Endodermal cell (in vitro differentiated cells): ENCODE measurements around the gene WDR7. TPM values are rescaled to one million over a fixed set of nuclear protein-coding genes. Genes with fewer than 3 reads are reported as not detected.

Source experiments
- DNase-seq: peaks from one replicate; pipeline ENCODE4 v3.0.0-alpha.2; 2017
- H3K27ac ChIP-seq: 2 replicates; pipeline ENCODE4 v1.5.1; 2013; ENCODE audit warnings: mild to moderate bottlenecking, low read depth, low read length, moderate library complexity
- H3K27me3 ChIP-seq: 2 replicates; pipeline ENCODE4 v1.6.1; 2013; ENCODE audit warnings: mild to moderate bottlenecking, low read length, moderate library complexity; ENCODE audit not compliant: insufficient read depth, control insufficient read depth, poor library complexity, severe bottlenecking
- H3K36me3 ChIP-seq: 2 replicates; pipeline ENCODE4 v1.7.0; 2013; ENCODE audit warnings: mild to moderate bottlenecking, low read length, moderate library complexity; ENCODE audit not compliant: control insufficient read depth, insufficient read depth
- H3K4me1 ChIP-seq: one replicate; pipeline ENCODE4 v1.7.0; 2013; ENCODE audit warnings: low read length; ENCODE audit not compliant: control insufficient read depth, insufficient read depth
- H3K4me3 ChIP-seq: 2 replicates; pipeline ENCODE4 v1.5.1; 2013; ENCODE audit warnings: mild to moderate bottlenecking, low read length, moderate library complexity
- H3K9ac ChIP-seq: 2 replicates; pipeline ENCODE4 v1.6.1; 2013; ENCODE audit warnings: mild to moderate bottlenecking, low read length, moderate library complexity; ENCODE audit not compliant: poor library complexity, severe bottlenecking; ENCODE audit errors: extremely low read depth
- H3K9me3 ChIP-seq: 2 replicates; pipeline ENCODE4 v1.6.1; 2013; ENCODE audit warnings: mild to moderate bottlenecking, low read length, moderate library complexity; ENCODE audit not compliant: control insufficient read depth
- H3K27ac Mint-ChIP-seq: 2 replicates; pipeline ENCODE4 v1.8.0; 2020; ENCODE audit warnings: mixed read lengths
- H3K27me3 Mint-ChIP-seq: 2 replicates; pipeline ENCODE4 v1.8.0; 2021; ENCODE audit warnings: mild to moderate bottlenecking, mixed read lengths; ENCODE audit not compliant: insufficient read depth
- H3K36me3 Mint-ChIP-seq: 2 replicates; pipeline ENCODE4 v1.8.0; 2020; ENCODE audit warnings: low read depth, mixed read lengths
- H3K4me1 Mint-ChIP-seq: 2 replicates; pipeline ENCODE4 v1.8.0; 2020; ENCODE audit warnings: mixed read lengths
- H3K4me3 Mint-ChIP-seq: 2 replicates; pipeline ENCODE4 v1.8.0; 2020; ENCODE audit warnings: mild to moderate bottlenecking, moderate library complexity, mixed read lengths
- H3K9me3 Mint-ChIP-seq: 2 replicates; pipeline ENCODE4 v1.8.0; 2020; ENCODE audit warnings: mild to moderate bottlenecking, mixed read lengths
- CTCF ChIP-seq: fragments of 200-600 bp; sonication (generic); conservative IDR thresholded peaks from 2 replicates; pipeline ENCODE4 v1.5.0; 2021; ENCODE audit warnings: antibody characterized with exemption, mild to moderate bottlenecking
- WGBS, 2 experiments: methylation state at CpG; one replicate each; pipeline versions ENCODE4 v1.1.5 to v1.1.7; 2013; ENCODE audit warnings: missing lambda C conversion rate in 2 of 2, mixed read lengths in 1 of 2; ENCODE audit not compliant: insufficient coverage in 1 of 2, insufficient read length in 1 of 2; 5-methylcytosine and 5-hydroxymethylcytosine counted together
- total RNA-seq, 2 donors: library from RNA; stranded (reverse); fragmentation: NEBNext Ultra II Directional in 1 of 2; extraction: Animal tissue kit (Norgen Biotek cat#: 25700) in 1 of 2; gene quantifications; 2 replicates in 1 of 2; 3 replicates in 1 of 2; pipeline ENCODE4 v1.2.1, GENCODE V29; 2021

The WDR7 gene
- total RNA-seq, 2 donors from 2014 or later, result 17.1 to 22.5 TPM

GRCh38 chr18:56739731-56740130, 88.6 kb downstream of the WDR7 start:
- H3K4me1 ChIP-seq, result peaks cover 4% of the 10 kb centered on the region
- H3K27ac Mint-ChIP-seq, result no peak overlapping the region
- H3K27me3 Mint-ChIP-seq, result no peaks in the 10 kb centered on the region
- no peak for DNase-seq
- no peak overlapping the region for H3K27ac ChIP-seq
- no peaks in the 10 kb centered on the region for H3K9me3 Mint-ChIP-seq
- H3K36me3 Mint-ChIP-seq, result no peaks in the 10 kb centered on the region
- no peak overlapping the region for H3K9ac ChIP-seq
- no peaks in the 10 kb centered on the region for H3K36me3 ChIP-seq
- TF ChIP-seq CTCF, result no peak
- WGBS, 2 experiments, result 97% methylated on average over 2 of the region's 2 CpGs; no CpG with 5 or more reads in 1 of the 2 experiments
- no peaks in the 10 kb centered on the region for H3K9me3 ChIP-seq
- peaks cover 14% of the 10 kb centered on the region for H3K4me1 Mint-ChIP-seq
- no peak overlapping the region for H3K4me3 Mint-ChIP-seq
- H3K27me3 ChIP-seq, result no peaks in the 10 kb centered on the region
- no peak overlapping the region for H3K4me3 ChIP-seq

DNA sequence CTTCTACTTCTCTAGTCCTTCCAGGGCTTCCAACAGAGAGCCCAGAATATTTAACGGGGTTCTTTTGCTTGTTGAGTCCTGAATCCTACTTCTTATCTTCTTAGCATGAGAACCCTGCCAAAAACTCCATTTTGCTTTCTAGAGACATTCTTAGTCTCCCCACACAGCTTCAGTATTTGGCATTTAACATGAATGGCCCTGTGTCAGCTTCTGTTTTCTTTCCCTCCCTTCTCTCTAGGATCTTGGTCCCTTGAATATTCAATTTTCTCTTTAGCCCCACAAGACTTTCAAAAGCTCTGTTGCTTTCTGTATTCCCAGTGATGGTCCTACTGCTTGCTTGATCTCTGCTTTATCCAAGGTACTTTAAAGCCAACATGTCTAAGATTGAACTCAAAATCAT, 89.5 kb downstream of the WDR7 start:
- Mint-ChIP-seq H3K9me3 (no peaks in the 10 kb centered on the region), H3K27ac (no peak overlapping the region), H3K4me3 (no peak overlapping the region), H3K36me3 (no peaks in the 10 kb centered on the region), H3K27me3 (no peaks in the 10 kb centered on the region), H3K4me1 (peaks cover 14% of the 10 kb centered on the region)
- TF ChIP-seq CTCF, result no peak
- H3K36me3 ChIP-seq, result no peaks in the 10 kb centered on the region
- no peak overlapping the region for H3K9ac ChIP-seq
- H3K27me3 ChIP-seq, result no peaks in the 10 kb centered on the region
- no peak for DNase-seq
- H3K4me1 ChIP-seq, result peaks cover 4% of the 10 kb centered on the region
- no peak overlapping the region for H3K27ac ChIP-seq
- 68 to 80% methylated on average over 1 of the region's 1 CpG for WGBS, 2 experiments
- no peaks in the 10 kb centered on the region for H3K9me3 ChIP-seq
- no peak overlapping the region for H3K4me3 ChIP-seq

DNA sequence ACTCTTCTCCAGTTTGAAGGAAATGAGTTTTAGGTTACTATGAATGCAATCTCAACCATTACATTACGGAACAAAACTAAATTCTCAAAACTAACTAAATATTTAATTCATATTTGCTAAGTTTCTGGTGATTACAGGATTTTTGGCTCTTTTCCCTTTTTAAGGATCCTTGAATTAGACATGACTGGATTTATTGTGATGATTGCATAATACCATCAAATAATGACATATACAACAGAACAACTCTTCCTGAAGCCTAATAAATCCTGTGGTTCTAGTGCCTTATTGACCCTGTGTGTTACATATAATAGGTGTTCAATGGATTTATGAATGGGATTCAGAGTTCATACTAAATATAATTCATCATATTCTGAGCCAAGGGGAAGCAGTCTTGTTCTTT, 90.5 kb downstream of the WDR7 start:
- H3K4me1 Mint-ChIP-seq, result peaks cover 14% of the 10 kb centered on the region
- no peak overlapping the region for H3K9ac ChIP-seq
- H3K9me3 Mint-ChIP-seq, result no peaks in the 10 kb centered on the region
- no peak overlapping the region for H3K27ac ChIP-seq
- H3K4me3 ChIP-seq, result no peak overlapping the region
- no peaks in the 10 kb centered on the region for H3K27me3 ChIP-seq
- H3K4me1 ChIP-seq, result peaks cover 4% of the 10 kb centered on the region
- no peaks in the 10 kb centered on the region for H3K36me3 Mint-ChIP-seq
- H3K4me3 Mint-ChIP-seq, result no peak overlapping the region
- no peak for TF ChIP-seq CTCF
- DNase-seq, result no peak
- H3K27ac Mint-ChIP-seq, result no peak overlapping the region
- H3K36me3 ChIP-seq, result no peaks in the 10 kb centered on the region
- H3K9me3 ChIP-seq, result no peaks in the 10 kb centered on the region
- WGBS, 2 experiments, result no CpG with 5 or more reads among the region's 1 CpG
- no peaks in the 10 kb centered on the region for H3K27me3 Mint-ChIP-seq
